GM19324 (cell line): Measurements from ENCODE around the gene EXOC1L.

Experiments
- ATAC-seq: cut with Tn5 transposase; IDR thresholded peaks from one replicate; pipeline ENCODE4 v1.9.1; 2021; ENCODE audit warnings: mild to moderate bottlenecking, moderate library complexity; ENCODE audit not compliant: unreplicated experiment, low FRiP score

Gene EXOC1L

DNA sequence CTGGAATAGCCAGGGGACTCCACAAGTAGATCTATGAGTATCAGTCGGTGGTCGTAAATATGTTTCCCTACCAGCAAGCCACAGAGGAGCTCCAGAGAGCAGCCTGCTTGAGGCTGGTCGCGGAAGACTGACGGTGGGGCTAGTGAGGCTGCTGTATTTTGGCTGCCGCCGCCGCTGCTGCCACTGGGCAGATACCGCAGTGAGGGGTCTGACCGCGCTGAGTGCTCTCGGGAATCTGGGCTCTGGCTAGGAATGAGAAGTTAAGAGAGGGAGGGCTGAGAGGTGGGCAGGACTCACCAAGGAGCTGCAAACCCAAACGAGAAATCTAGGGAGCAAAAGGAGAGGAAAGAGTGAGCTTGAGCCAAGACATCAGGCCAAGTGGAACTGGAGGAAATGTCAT, at the start of gene EXOC1L:
Gene EXOC1L, plus strand, starts transcription at position 157 of the 400 bp plus-strand sequence. Its CDS starts 237 bp downstream, at position 394.
- ATAC-seq, result no peak

- ATAC-seq, result no peak
Measured at GRCh38 chr4:55770662-55771061, 48.9 kb upstream of the EXOC1L start.

GRCh38 chr4:55781341-55781740, 38.2 kb upstream of the EXOC1L start:
- no peak for ATAC-seq

- ATAC-seq, result no peak
Measured at GRCh38 chr4:55781812-55782211, 37.8 kb upstream of the EXOC1L start.

DNA sequence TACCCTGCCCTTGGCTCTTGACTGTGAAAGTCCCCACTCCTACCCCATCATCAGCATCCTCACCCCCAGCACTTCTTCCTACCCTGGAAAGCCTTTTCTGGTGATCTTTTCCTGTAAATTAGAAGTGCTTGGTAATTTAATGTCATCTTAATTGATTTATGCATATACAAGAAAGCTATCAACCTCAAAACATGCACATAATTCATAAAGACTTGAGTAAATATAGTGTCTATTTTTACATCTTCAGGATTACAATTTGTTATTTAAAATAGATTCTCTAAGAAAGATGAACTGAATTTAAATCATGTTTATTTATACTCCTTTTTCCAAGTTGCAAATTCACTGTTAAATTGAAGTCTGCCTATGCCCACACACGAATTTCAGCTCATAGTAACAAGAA, 36.0 kb upstream of the EXOC1L start:
- ATAC-seq, result no peak

DNA sequence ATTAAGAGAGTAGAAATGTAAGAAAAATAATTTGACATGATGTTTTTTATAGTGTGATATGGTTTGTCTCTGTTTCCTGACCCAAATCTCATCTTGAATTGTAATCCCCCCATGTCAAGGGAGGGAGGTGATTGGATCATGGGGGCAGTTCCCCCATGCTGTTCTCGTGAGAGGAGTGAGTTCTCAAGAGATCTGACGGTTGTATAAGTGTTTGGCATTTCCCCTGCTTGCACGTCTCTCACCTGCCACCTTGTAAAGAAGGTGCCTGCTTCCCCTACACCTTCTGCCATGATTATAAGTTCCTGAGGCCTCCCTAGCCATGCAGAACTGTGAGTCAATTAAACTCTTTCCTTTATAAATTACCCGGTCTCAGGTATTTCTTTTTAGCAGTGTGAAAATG, 34.8 kb upstream of the EXOC1L start:
- no peak for ATAC-seq

- no peak for ATAC-seq
Measured at GRCh38 chr4:55791666-55792065, 27.9 kb upstream of the EXOC1L start.

GRCh38 chr4:55793479-55793878, 26.1 kb upstream of the EXOC1L start:
- ATAC-seq, result no peak

DNA sequence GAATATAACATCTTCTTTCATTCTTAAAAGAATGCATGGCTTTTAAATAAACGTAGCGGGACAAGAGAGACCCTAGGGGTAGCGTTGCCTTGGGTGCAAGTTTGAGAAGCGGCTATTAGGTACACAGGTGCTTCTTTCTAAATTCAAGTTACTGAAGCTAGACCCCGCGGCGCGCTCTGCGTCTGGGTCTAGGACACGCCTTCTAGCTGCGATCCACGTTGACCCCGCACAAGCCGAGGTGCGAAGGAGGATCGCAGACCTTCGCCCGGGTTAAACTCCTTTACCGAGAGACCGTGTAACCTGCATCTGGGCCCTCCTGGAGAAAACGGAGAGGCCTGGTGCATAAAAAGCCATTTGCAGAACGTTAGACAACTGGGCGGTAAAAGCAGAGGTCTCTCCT, 25.5 kb upstream of the EXOC1L start:
- ATAC-seq, result no peak

GRCh38 chr4:55795341-55795740, 24.2 kb upstream of the EXOC1L start:
- ATAC-seq, result no peak

DNA sequence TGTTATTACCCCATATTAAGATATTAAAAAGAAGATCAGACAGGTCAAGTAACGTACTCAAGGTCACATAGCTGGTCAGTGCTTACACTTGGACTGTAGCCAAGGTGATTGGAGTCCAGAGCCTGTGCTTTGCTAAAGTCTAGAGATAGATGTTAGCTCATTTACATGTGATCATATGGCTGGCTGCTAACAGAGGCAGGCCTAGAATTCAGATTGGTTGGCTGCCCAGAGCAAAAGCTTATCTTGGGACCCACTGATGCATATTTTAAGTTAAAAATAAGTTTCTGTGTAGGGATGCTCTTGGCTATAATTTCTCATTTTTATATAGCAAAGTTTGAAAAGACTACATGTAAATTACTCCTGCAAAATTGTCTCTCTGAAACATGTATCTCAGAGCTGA, 18.1 kb upstream of the EXOC1L start:
- ATAC-seq, result no peak

DNA sequence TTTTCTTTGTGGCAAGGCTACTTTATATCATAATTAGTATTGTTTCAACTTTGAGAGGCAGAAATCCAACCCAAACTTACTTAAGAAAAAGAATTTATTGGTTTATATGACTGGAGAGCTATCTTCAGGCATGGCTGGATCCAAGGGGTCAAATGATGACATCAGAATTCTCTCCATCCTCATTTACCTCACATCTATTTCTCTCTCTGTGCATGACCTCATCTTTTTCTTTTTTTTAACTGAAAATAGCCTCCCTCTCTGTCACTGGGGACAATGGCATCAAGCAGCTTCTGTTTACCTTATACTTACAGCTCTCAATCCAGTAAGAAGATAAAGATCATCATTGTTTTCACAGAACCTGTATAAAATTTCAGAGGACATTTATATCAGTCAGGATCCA, 12.0 kb upstream of the EXOC1L start:
- ATAC-seq, result no peak

- ATAC-seq, result no peak
Measured at GRCh38 chr4:55808186-55808585, 11.4 kb upstream of the EXOC1L start.

GRCh38 chr4:55808632-55809031, 11.0 kb upstream of the EXOC1L start:
- ATAC-seq, result no peak

GRCh38 chr4:55817691-55818090, 1.9 kb upstream of the EXOC1L start:
- no peak for ATAC-seq

DNA sequence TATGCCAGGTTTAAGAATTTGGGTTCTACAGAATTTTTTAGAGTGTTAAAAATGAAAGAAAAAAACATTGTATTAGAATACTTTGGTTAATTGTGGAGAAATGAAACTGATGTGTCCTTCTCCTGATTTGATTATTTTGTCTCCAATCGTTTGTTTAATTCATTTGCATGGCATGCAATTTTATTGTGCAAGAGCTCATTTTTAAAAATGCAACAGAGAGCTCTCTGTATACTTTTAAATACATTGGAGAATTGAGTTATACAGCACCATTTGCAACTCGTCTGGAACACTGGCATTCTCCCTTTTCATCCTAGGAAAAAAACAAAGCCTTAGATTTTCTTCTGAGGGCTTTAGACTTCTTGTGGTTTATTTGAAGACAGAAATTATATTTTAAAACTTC, 689 bp downstream of the EXOC1L start:
- ATAC-seq, result no peak

DNA sequence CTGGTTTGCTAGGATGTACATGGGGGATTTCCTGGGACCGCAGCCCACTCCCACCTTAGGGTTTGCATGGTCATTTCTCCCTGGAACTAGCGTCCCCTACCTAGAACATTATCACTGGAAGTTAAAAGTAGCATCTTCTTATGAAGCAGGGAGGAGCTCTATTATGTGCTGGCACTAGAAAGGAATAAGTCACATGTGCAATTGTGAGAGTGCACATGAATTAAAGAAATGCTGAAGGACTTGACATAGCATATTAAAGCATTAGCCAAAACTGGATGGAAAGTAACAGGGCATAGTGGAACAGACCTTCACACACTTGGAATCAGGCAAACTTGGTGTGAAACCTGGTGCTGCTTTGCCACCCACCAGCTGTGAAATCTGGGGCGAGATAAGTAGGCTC, 2.7 kb downstream of the EXOC1L start:
- ATAC-seq, result no peak

DNA sequence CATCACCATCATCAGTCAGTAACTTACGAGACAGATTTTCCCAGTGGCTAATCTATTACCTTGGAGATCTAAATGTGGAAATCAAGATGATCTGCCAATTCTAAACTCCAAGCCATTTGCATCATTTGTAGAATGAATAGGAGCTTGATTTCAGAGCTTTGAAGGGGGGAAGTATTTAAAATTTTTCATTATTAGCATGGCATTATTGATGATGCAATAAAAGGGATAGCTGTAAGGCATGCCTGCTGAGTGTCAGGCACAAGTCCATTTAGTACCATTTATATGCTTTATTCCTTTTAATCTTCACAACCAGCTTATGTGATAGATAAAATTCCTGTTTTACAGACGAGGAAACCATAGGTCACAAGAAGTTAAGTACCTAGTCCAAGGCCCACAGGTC, 5.3 kb downstream of the EXOC1L start:
- no peak for ATAC-seq

GRCh38 chr4:55826986-55827385, 7.4 kb downstream of the EXOC1L start:
- ATAC-seq, result no peak

DNA sequence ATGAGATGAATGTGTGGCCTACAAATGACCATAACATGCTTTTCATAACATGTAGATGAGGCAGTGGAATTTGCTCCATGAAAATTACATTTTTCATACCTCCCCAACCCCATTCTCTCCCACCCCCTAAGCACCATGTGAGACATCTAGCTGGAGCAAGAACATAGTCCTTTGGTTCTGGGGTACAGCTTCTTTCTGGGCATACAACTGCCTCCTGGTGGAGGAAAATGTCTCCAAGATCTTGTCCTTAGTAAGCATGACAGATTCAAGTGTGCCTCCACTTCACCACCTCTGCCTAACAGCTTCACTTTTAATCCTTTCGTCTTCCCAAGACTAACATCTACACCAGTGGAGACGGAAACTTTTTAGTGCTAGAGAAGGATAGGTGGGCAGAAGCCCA, 8.0 kb downstream of the EXOC1L start:
- ATAC-seq, result no peak

- ATAC-seq, result no peak
Measured at GRCh38 chr4:55830048-55830447, 10.5 kb downstream of the EXOC1L start.

DNA sequence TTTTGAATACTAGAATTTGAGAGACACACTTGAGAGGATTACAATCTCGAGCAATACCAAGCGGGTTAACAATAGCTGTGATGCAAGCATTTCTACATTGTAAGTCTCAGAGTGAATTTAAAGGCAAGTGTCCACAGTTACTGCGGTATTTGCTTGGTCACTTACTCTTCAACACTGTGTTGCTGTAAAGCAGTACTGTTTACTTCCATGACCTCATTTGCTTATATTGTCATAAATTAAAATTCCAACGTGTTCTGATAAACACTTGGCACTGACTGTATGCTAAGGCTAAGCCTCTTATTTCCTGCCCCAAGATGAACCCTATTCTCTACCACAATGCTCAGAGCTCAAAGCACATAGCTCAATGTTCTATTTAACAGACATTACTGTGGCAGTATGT, 11.1 kb downstream of the EXOC1L start:
- ATAC-seq, result no peak

- ATAC-seq, result no peak
Measured at GRCh38 chr4:55834086-55834795, 14.7 kb downstream of the EXOC1L start.
